SK-N-SH (cell line): Measurements from ENCODE around the gene OR1I1. TPM values are rescaled to one million over a fixed set of nuclear protein-coding genes. Genes with fewer than 3 reads are reported as not detected.

ENCODE experiments used
- CTCF ChIA-PET: fragments of 300-600, 350-600 bp; formaldehyde crosslinking; extraction: SDS; loops from one replicate; lab custom pipeline; 2021; lab: Yijun Ruan, JAX
- POLR2A ChIA-PET: fragments of 350-600 bp; sonication (Branson Sonifier 250); formaldehyde crosslinking; extraction: SDS; loops from one replicate; lab custom pipeline; 2020; ENCODE audit warnings: antibody characterized with exemption, inconsistent platforms; lab: Yijun Ruan, JAX
- DNase-seq: peaks from one replicate; pipeline ENCODE4 v3.0.0; 2012
- H2AFZ ChIP-seq: fragments of 200-600 bp; sonication (generic); 2 replicates; pipeline ENCODE4 v1.8.1; 2016; ENCODE audit warnings: antibody characterized with exemption, mild to moderate bottlenecking, low read depth
- H3F3A ChIP-seq: fragments of 200-600 bp; sonication (generic); replicated peaks from 2 replicates; pipeline ENCODE3; 2016; ENCODE audit warnings: antibody characterized with exemption, mild to moderate bottlenecking; ENCODE audit not compliant: insufficient read depth
- H3K27ac ChIP-seq, 2 experiments: fragments of 200-500 bp in 1 of 2; fragments of 200-600 bp in 1 of 2; sonication (Bioruptor generic) in 1 of 2; sonication (generic), shearing (Covaris generic) in 1 of 2; 2 replicates each; pipeline versions ENCODE4 v1.5.1 to v1.6.1; 2014 to 2016; ENCODE audit warnings: low read depth in 2 of 2, inconsistent platforms in 1 of 2, low read length in 1 of 2, mild to moderate bottlenecking in 1 of 2, mixed read lengths in 1 of 2
- H3K27me3 ChIP-seq: fragments of 200-600 bp; sonication (generic), shearing (Covaris generic); 2 replicates; pipeline ENCODE4 v1.6.1; 2016; ENCODE audit warnings: mixed run types; ENCODE audit not compliant: insufficient read depth
- H3K36me3 ChIP-seq, 2 experiments: fragments of 200-500 bp in 1 of 2; fragments of 200-600 bp in 1 of 2; sonication (Bioruptor generic) in 1 of 2; sonication (generic) in 1 of 2; replicated peaks in 1 of 2; 2 replicates each; pipeline versions ENCODE3 to v1.5.1; 2014 to 2016; ENCODE audit warnings: low read length in 1 of 2, mild to moderate bottlenecking in 1 of 2; ENCODE audit not compliant: insufficient read depth in 2 of 2, control insufficient read depth in 1 of 2
- H3K4me1 ChIP-seq, 2 experiments: fragments of 200-500 bp in 1 of 2; fragments of 200-600 bp in 1 of 2; sonication (Bioruptor generic) in 1 of 2; sonication (generic), shearing (Covaris generic) in 1 of 2; 2 replicates each; pipeline versions ENCODE4 v1.5.1 to v1.6.1; 2014 to 2016; ENCODE audit warnings: low read depth in 1 of 2, low read length in 1 of 2, mixed run types in 1 of 2; ENCODE audit not compliant: insufficient read depth in 2 of 2, control insufficient read depth in 1 of 2
- H3K4me2 ChIP-seq: fragments of 200-600 bp; sonication (generic), shearing (Covaris generic); 2 replicates; pipeline ENCODE4 v1.6.1; 2017; ENCODE audit warnings: mixed run types
- H3K4me3 ChIP-seq, 2 experiments: fragments of 200-500 bp in 1 of 2; fragments of 200-600 bp in 1 of 2; sonication (Bioruptor generic) in 1 of 2; sonication (generic), shearing (Covaris generic) in 1 of 2; 2 replicates each; pipeline versions ENCODE4 v1.5.1 to v1.8.1; 2014 to 2016; ENCODE audit warnings: low read depth in 2 of 2, inconsistent platforms in 1 of 2, low read length in 1 of 2, mild to moderate bottlenecking in 1 of 2, mixed read lengths in 1 of 2, moderate library complexity in 1 of 2
- H3K79me2 ChIP-seq: fragments of 200-600 bp; sonication (generic); 2 replicates; pipeline ENCODE4 v1.8.1; 2017; ENCODE audit warnings: mild to moderate bottlenecking; ENCODE audit not compliant: insufficient read depth
- H3K9ac ChIP-seq: fragments of 200-600 bp; sonication (generic); 2 replicates; pipeline ENCODE4 v1.6.1; 2017; ENCODE audit warnings: mixed run types
- H3K9me2 ChIP-seq: fragments of 200-600 bp; sonication (generic); 2 replicates; pipeline ENCODE4 v1.6.1; 2017; ENCODE audit warnings: mixed run types
- H3K9me3 ChIP-seq: fragments of 200-600 bp; sonication (generic); 2 replicates; pipeline ENCODE4 v1.6.1; 2017; ENCODE audit warnings: mixed run types, mild to moderate bottlenecking, moderate library complexity
- H4K20me1 ChIP-seq: fragments of 200-600 bp; sonication (generic); 2 replicates; pipeline ENCODE4 v1.6.1; 2017; ENCODE audit warnings: mild to moderate bottlenecking, mixed run types; ENCODE audit not compliant: insufficient read depth
- CHD2 ChIP-seq: fragments of 150-350 bp; IDR thresholded peaks from 2 replicates; pipeline ENCODE4 v1.6.1; 2018; ENCODE audit warnings: low read length; ENCODE audit not compliant: partially characterized antibody
- CTCF ChIP-seq: fragments of 200-600 bp; sonication (generic); IDR thresholded peaks from 2 replicates; pipeline ENCODE4 v1.6.1; 2017; ENCODE audit warnings: antibody characterized with exemption, mild to moderate bottlenecking, moderate library complexity
- ELF1 ChIP-seq: IDR thresholded peaks from 2 replicates; pipeline ENCODE4 v1.4.0; 2012
- EP300 ChIP-seq, 2 experiments: IDR thresholded peaks; 2 replicates each; pipeline versions ENCODE4 v1.4.0 to v1.6.1; 2012; ENCODE audit warnings: borderline replicate concordance in 1 of 2, low read depth in 1 of 2, low read length in 1 of 2
- EZH2phosphoT487 ChIP-seq: fragments of 200-600 bp; sonication (generic); IDR thresholded peaks from 2 replicates; pipeline ENCODE4 v1.6.1; 2017; ENCODE audit warnings: low read depth, mixed run types, mild to moderate bottlenecking, antibody characterized with exemption, moderate library complexity, borderline replicate concordance
- FOSL2 ChIP-seq: IDR thresholded peaks from 2 replicates; pipeline ENCODE4 v1.4.0; 2012; ENCODE audit warnings: low read depth, mild to moderate bottlenecking, moderate library complexity, borderline replicate concordance
- FOXM1 ChIP-seq: IDR thresholded peaks from 2 replicates; pipeline ENCODE4 v1.4.0; 2012; ENCODE audit warnings: low read depth, mild to moderate bottlenecking
- GATA2 ChIP-seq: sonication (generic); formaldehyde crosslinking; IDR thresholded peaks from 2 replicates; pipeline ENCODE4 v1.5.0; 2020; ENCODE audit warnings: mild to moderate bottlenecking, missing genetic modification reagents
- JUND ChIP-seq: IDR thresholded peaks from 2 replicates; pipeline ENCODE4 v1.4.0; 2012
- MAX ChIP-seq: IDR thresholded peaks from 2 replicates; pipeline ENCODE4 v1.4.0; 2012; ENCODE audit warnings: low read depth
- MEF2A ChIP-seq: IDR thresholded peaks from 2 replicates; pipeline ENCODE4 v1.4.0; 2012; ENCODE audit warnings: low read depth, borderline replicate concordance
- MXI1 ChIP-seq: IDR thresholded peaks from 2 replicates; pipeline ENCODE4 v1.6.1; 2012; ENCODE audit warnings: mild to moderate bottlenecking, low read depth, low read length, improper control_type of control experiment
- POLR2AphosphoS5 ChIP-seq: IDR thresholded peaks from 2 replicates; pipeline ENCODE4 v1.6.1; 2012; ENCODE audit warnings: low read depth, low read length
- RXRA ChIP-seq: IDR thresholded peaks from 2 replicates; pipeline ENCODE4 v1.4.0; 2012; ENCODE audit warnings: low read depth, mild to moderate bottlenecking, borderline replicate concordance
- SMC3 ChIP-seq: IDR thresholded peaks from 2 replicates; pipeline ENCODE4 v1.6.1; 2012; ENCODE audit warnings: low read depth, low read length, improper control_type of control experiment
- TAF1 ChIP-seq: IDR thresholded peaks from 2 replicates; pipeline ENCODE4 v1.6.1; 2012; ENCODE audit warnings: low read depth, mild to moderate bottlenecking, low read length, moderate library complexity, borderline replicate concordance
- TCF12 ChIP-seq: IDR thresholded peaks from 2 replicates; pipeline ENCODE4 v1.4.0; 2012
- TEAD4 ChIP-seq: IDR thresholded peaks from 2 replicates; pipeline ENCODE4 v1.4.0; 2012; ENCODE audit warnings: mild to moderate bottlenecking, borderline replicate concordance; ENCODE audit not compliant: insufficient read depth
- YY1 ChIP-seq: IDR thresholded peaks from 2 replicates; pipeline ENCODE4 v1.4.0; 2012; ENCODE audit warnings: low read depth, mild to moderate bottlenecking
- WGBS: methylation state at CpG from one replicate; pipeline ENCODE4 v1.1.6; 2017; ENCODE audit warnings: low lambda C conversion rate; 5-methylcytosine and 5-hydroxymethylcytosine counted together
- polyA plus RNA-seq, 3 experiments: library from polyadenylated mRNA; depleted of rRNA; stranded (reverse); fragments of >200 nt; gene quantifications; 2 replicates each; pipeline ENCODE4 v1.2.3, GENCODE V29; 2012
- TF ChIP-seq, protein P1 (sequence below): IDR thresholded peaks from 2 replicates; pipeline ENCODE4 v1.6.1; 2012; ENCODE audit warnings: mild to moderate bottlenecking, low read depth, low read length, moderate library complexity

OR1I1 gene
- polyA plus RNA-seq, 1 of the 3 experiments (the other 2 are of a cell fraction), result not detected

DNA sequence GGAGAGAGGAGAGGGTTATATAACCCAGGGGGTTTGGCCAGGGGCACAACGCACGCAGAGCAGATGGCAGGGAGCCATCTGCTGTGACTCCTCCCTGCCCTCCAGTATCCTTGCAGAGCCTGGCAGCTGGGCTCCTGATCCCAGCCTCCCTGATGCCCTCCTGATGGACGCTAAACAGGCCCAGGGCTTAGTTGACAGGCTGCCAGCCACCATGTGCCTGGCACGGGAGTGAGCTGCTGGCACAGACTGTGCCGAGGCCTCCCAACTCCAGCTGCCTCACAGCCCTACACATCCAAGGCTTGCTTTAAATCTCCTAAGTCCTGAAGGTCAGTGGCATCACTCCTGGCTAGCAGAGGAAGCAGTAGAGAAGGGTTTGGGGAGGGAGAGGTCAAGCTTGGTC lies 41.9 kb downstream of the OR1I1 start:
- no peak for TF ChIP-seq SMC3
- no peak for TF ChIP-seq CHD2
- TF ChIP-seq TEAD4, result no peak
- TF ChIP-seq TCF12, result peak; percentile 57
- no peak for TF ChIP-seq EZH2phosphoT487
- no peak for TF ChIP-seq ELF1
- TF ChIP-seq CTCF, result no peak
- no peak for TF ChIP-seq POLR2AphosphoS5
- TF ChIP-seq, protein P1, sequence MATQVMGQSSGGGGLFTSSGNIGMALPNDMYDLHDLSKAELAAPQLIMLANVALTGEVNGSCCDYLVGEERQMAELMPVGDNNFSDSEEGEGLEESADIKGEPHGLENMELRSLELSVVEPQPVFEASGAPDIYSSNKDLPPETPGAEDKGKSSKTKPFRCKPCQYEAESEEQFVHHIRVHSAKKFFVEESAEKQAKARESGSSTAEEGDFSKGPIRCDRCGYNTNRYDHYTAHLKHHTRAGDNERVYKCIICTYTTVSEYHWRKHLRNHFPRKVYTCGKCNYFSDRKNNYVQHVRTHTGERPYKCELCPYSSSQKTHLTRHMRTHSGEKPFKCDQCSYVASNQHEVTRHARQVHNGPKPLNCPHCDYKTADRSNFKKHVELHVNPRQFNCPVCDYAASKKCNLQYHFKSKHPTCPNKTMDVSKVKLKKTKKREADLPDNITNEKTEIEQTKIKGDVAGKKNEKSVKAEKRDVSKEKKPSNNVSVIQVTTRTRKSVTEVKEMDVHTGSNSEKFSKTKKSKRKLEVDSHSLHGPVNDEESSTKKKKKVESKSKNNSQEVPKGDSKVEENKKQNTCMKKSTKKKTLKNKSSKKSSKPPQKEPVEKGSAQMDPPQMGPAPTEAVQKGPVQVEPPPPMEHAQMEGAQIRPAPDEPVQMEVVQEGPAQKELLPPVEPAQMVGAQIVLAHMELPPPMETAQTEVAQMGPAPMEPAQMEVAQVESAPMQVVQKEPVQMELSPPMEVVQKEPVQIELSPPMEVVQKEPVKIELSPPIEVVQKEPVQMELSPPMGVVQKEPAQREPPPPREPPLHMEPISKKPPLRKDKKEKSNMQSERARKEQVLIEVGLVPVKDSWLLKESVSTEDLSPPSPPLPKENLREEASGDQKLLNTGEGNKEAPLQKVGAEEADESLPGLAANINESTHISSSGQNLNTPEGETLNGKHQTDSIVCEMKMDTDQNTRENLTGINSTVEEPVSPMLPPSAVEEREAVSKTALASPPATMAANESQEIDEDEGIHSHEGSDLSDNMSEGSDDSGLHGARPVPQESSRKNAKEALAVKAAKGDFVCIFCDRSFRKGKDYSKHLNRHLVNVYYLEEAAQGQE, result no peak
- TF ChIP-seq RXRA, result no peak
- TF ChIP-seq TAF1, result no peak
- peak; percentile 35; the same call in 1 of the 2 replicates for TF ChIP-seq GATA2 (CRISPR knock-in tag)
- TF ChIP-seq EP300 (IDR thresholded peaks at IDR 0.05; ENCODE audit: borderline replicate concordance in 1 of 2, low read depth in 1 of 2, low read length in 1 of 2), result 0 out of 4 replicates have a peak, but pooled peaks of 1 of the 2 experiments have one; percentile 34
- 0 out of 2 replicates have a peak, but pooled peaks have one; percentile 35 for TF ChIP-seq MAX
- TF ChIP-seq FOSL2, result no peak
- TF ChIP-seq MXI1, result peak; percentile 96
- TF ChIP-seq YY1, result no peak
- TF ChIP-seq MEF2A, result no peak
- TF ChIP-seq FOXM1, result no peak
- TF ChIP-seq JUND, result no peak
- Histone ChIP-seq H3K4me3 (peak overlapping the region; percentile 79 to 92; a peak in 3 of 4 replicates), H3K4me1 (peaks cover 0 to 19% of the 10 kb centered on the region in 2 experiments; a peak in 2 of 4 replicates), H3K9ac (peak overlapping the region; percentile 70; the same call in 1 of the 2 replicates), H3K36me3 (peaks cover 9 to 16% of the 10 kb centered on the region in 2 experiments), H3K9me3 (no peaks in the 10 kb centered on the region), H3K27ac (peak overlapping the region in 1 of 2 experiments; percentile 34; a peak in 1 of 4 replicates), H3K27me3 (no peaks in the 10 kb centered on the region), H3F3A (peaks cover 5% of the 10 kb centered on the region), H3K79me2 (peaks cover 21% of the 10 kb centered on the region; the same call in 1 of the 2 replicates), H3K9me2 (no peaks in the 10 kb centered on the region), H4K20me1 (no peaks in the 10 kb centered on the region), H2AFZ (no peak overlapping the region), H3K4me2 (peak overlapping the region; percentile 97)
- CTCF ChIA-PET, result interaction anchor here (1.0 to 2.3 kb wide), 5 partner anchors 23 to 295 kb away, joined by 3 to 12 read pairs (median 6); partner anchors contain the start of gene AKAP8L
- WGBS, result 42% methylated on average over 2 of the region's 5 CpGs
- POLR2A ChIA-PET, result interaction anchor here (0.9 to 2.2 kb wide), 4 partner anchors 11 to 180 kb away, joined by 3 to 8 read pairs (median 6); partner anchors contain the start of gene SYDE1
- DNase-seq, result peak; percentile 76
